Ishikawa (cell line): ENCODE measurements around the gene TBX1.

Source experiments
- EGR1 ChIP-seq: IDR thresholded peaks from 2 replicates; pipeline ENCODE4 v1.6.1; 2012
- EP300 ChIP-seq: IDR thresholded peaks from 2 replicates; pipeline ENCODE4 v1.6.1; 2012; ENCODE audit warnings: borderline replicate concordance
- NFIC ChIP-seq: IDR thresholded peaks from 2 replicates; pipeline ENCODE4 v1.6.1; 2012
- TCF12 ChIP-seq: IDR thresholded peaks from 2 replicates; pipeline ENCODE4 v1.6.1; 2012; ENCODE audit warnings: low read depth
- YY1 ChIP-seq: IDR thresholded peaks from 2 replicates; pipeline ENCODE4 v1.6.1; 2012; ENCODE audit warnings: low read depth
- ZBTB7A ChIP-seq: IDR thresholded peaks from 2 replicates; pipeline ENCODE4 v1.6.1; 2012; ENCODE audit warnings: low read depth
- TF ChIP-seq, protein P1 (sequence below): IDR thresholded peaks from 2 replicates; pipeline ENCODE4 v1.6.1; 2012
- TF ChIP-seq, protein P2 (sequence below): IDR thresholded peaks from 2 replicates; pipeline ENCODE4 v1.6.1; 2012; ENCODE audit warnings: low read depth, mild to moderate bottlenecking

DNA sequence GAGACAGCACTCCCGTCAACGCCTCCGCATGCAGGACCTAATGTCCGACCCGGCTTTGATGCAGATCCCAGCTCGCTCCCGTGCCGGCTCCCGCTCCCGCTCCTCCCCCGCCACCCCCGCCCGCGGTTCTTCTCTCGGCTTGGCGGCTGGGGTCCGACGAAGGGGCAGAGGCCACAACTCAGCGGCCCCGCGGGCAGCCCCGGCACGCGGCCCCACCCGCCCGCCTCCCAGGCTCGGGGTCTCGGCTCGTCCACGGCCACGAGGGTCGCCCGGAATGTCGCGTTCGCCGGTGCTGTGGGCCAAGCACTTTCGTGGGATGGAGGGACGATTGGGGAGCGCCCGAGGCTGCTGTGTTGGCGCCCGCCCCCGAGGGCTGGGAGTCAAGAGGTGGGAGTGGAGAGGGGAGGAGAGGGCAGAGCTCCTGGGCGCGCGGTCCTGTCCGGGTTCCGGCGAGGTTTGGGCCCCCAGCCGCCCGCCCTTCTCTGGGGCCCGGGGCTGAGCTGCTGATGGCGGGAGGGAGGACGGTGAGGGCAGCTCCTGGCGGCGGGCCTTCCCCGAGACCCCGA is 5.3 kb upstream of the TBX1 start:
- TF ChIP-seq EGR1 (no peak), YY1 (no peak), NFIC (no peak), EP300 (no peak), ZBTB7A (no peak), TCF12 (no peak)
- TF ChIP-seq, protein P1, sequence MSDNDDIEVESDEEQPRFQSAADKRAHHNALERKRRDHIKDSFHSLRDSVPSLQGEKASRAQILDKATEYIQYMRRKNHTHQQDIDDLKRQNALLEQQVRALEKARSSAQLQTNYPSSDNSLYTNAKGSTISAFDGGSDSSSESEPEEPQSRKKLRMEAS: no peak
- TF ChIP-seq, protein P2, sequence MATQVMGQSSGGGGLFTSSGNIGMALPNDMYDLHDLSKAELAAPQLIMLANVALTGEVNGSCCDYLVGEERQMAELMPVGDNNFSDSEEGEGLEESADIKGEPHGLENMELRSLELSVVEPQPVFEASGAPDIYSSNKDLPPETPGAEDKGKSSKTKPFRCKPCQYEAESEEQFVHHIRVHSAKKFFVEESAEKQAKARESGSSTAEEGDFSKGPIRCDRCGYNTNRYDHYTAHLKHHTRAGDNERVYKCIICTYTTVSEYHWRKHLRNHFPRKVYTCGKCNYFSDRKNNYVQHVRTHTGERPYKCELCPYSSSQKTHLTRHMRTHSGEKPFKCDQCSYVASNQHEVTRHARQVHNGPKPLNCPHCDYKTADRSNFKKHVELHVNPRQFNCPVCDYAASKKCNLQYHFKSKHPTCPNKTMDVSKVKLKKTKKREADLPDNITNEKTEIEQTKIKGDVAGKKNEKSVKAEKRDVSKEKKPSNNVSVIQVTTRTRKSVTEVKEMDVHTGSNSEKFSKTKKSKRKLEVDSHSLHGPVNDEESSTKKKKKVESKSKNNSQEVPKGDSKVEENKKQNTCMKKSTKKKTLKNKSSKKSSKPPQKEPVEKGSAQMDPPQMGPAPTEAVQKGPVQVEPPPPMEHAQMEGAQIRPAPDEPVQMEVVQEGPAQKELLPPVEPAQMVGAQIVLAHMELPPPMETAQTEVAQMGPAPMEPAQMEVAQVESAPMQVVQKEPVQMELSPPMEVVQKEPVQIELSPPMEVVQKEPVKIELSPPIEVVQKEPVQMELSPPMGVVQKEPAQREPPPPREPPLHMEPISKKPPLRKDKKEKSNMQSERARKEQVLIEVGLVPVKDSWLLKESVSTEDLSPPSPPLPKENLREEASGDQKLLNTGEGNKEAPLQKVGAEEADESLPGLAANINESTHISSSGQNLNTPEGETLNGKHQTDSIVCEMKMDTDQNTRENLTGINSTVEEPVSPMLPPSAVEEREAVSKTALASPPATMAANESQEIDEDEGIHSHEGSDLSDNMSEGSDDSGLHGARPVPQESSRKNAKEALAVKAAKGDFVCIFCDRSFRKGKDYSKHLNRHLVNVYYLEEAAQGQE: no peak
